WTC11 (cell line): ENCODE measurements around the gene BLVRA. TPM values are rescaled to one million over a fixed set of nuclear protein-coding genes. Genes with fewer than 3 reads are reported as not detected.

Experiments
- ATAC-seq: fragments of 200-7000 bp; cut with Tn5 transposase; 2 replicates; pipeline ENCODE4 v1.10.0; 2021; ENCODE audit warnings: mild to moderate bottlenecking, moderate library complexity
- CTCF ChIA-PET: fragments of 300-600 bp; sonication (Branson Sonifier 250); formaldehyde crosslinking; loops from one replicate; lab custom pipeline; 2021; ENCODE audit warnings: antibody characterized with exemption; lab: Charles Lee
- POLR2A ChIA-PET: fragments of 350-600 bp; sonication (Branson Sonifier 250); formaldehyde crosslinking; loops from one replicate; lab custom pipeline; 2021; ENCODE audit warnings: antibody characterized with exemption; lab: Charles Lee
- DNase-seq: peaks from one replicate; pipeline ENCODE4 v3.0.0; 2021; ENCODE audit warnings: low spot score
- H3K27ac Mint-ChIP-seq: 2 replicates; pipeline ENCODE4 v1.8.0; 2021; ENCODE audit warnings: mixed read lengths
- H3K27me3 Mint-ChIP-seq: 2 replicates; pipeline ENCODE4 v1.8.0; 2021; ENCODE audit warnings: low read depth, mild to moderate bottlenecking, moderate library complexity, mixed read lengths
- H3K36me3 Mint-ChIP-seq: 2 replicates; pipeline ENCODE4 v1.8.0; 2021; ENCODE audit warnings: mixed read lengths
- H3K4me1 Mint-ChIP-seq: 2 replicates; pipeline ENCODE4 v1.8.0; 2022; ENCODE audit warnings: mixed read lengths
- H3K4me3 Mint-ChIP-seq: 2 replicates; pipeline ENCODE4 v1.8.0; 2021; ENCODE audit warnings: mild to moderate bottlenecking, moderate library complexity, mixed read lengths
- H3K9me3 Mint-ChIP-seq: 2 replicates; pipeline ENCODE4 v1.8.0; 2021; ENCODE audit warnings: mixed read lengths
- GRHL2 ChIP-seq: fragments of 250-450 bp; sonication (Bioruptor Pico); IDR thresholded peaks from 2 replicates; pipeline ENCODE4 v1.8.0; 2022; ENCODE audit warnings: mild to moderate bottlenecking, moderate library complexity; ENCODE audit not compliant: insufficient replicate concordance, severe bottlenecking
- MXD4 ChIP-seq: fragments of 250-450 bp; sonication (Bioruptor Pico); IDR thresholded peaks from 2 replicates; pipeline ENCODE4 v1.8.0; 2021; ENCODE audit warnings: mild to moderate bottlenecking, moderate library complexity, borderline replicate concordance
- NFYB ChIP-seq: sonication (generic); formaldehyde crosslinking; conservative IDR thresholded peaks from 2 replicates; pipeline ENCODE4 v1.8.0; 2022; ENCODE audit warnings: low read depth, missing genetic modification reagents
- NR2C2 ChIP-seq: sonication (generic); formaldehyde crosslinking; IDR thresholded peaks from 2 replicates; pipeline ENCODE4 v1.8.0; 2022; ENCODE audit warnings: mild to moderate bottlenecking, missing genetic modification reagents
- RELA ChIP-seq: sonication (generic); formaldehyde crosslinking; IDR thresholded peaks from 2 replicates; pipeline ENCODE4 v1.8.1; 2022; ENCODE audit warnings: missing genetic modification reagents, mild to moderate bottlenecking, borderline replicate concordance
- SMAD4 ChIP-seq: sonication (generic); formaldehyde crosslinking; IDR thresholded peaks from 2 replicates; pipeline ENCODE4 v1.8.0; 2022; ENCODE audit warnings: mild to moderate bottlenecking, missing genetic modification reagents
- SOX15 ChIP-seq: fragments of 250-450 bp; sonication (Bioruptor Pico); IDR thresholded peaks from 2 replicates; pipeline ENCODE4 v1.9.0; 2021; ENCODE audit warnings: mild to moderate bottlenecking
- SP1 ChIP-seq: sonication (generic); formaldehyde crosslinking; conservative IDR thresholded peaks from 2 replicates; pipeline ENCODE4 v1.8.1; 2022; ENCODE audit warnings: missing genetic modification reagents
- TEAD4 ChIP-seq: sonication (generic); formaldehyde crosslinking; IDR thresholded peaks from 2 replicates; pipeline ENCODE4 v1.8.0; 2022; ENCODE audit warnings: mild to moderate bottlenecking, missing genetic modification reagents
- TP53 ChIP-seq: sonication (generic); formaldehyde crosslinking; IDR thresholded peaks from 2 replicates; pipeline ENCODE4 v1.8.1; 2023; ENCODE audit warnings: mild to moderate bottlenecking, missing genetic modification reagents
- ZBTB21 ChIP-seq: sonication (generic); formaldehyde crosslinking; IDR thresholded peaks from 2 replicates; pipeline ENCODE4 v1.8.1; 2023; ENCODE audit warnings: mild to moderate bottlenecking, missing genetic modification reagents, borderline replicate concordance
- ZNF121 ChIP-seq: sonication (generic); formaldehyde crosslinking; IDR thresholded peaks from 2 replicates; pipeline ENCODE4 v1.8.0; 2023; ENCODE audit warnings: missing genetic modification reagents
- ZNF232 ChIP-seq: sonication (generic); formaldehyde crosslinking; IDR thresholded peaks from 2 replicates; pipeline ENCODE4 v1.8.0; 2022; ENCODE audit warnings: mild to moderate bottlenecking, missing genetic modification reagents
- total RNA-seq: library from RNA; stranded (reverse); gene quantifications from 3 replicates; pipeline ENCODE4 v1.2.3, GENCODE V29; 2021
- TF ChIP-seq, protein P1 (sequence below): sonication (generic); formaldehyde crosslinking; conservative IDR thresholded peaks from 2 replicates; pipeline ENCODE4 v1.8.1; 2023; ENCODE audit warnings: mild to moderate bottlenecking, low read depth, missing genetic modification reagents, moderate library complexity
- TF ChIP-seq, protein P2 (sequence below): sonication (generic); formaldehyde crosslinking; IDR thresholded peaks from 2 replicates; pipeline ENCODE4 v1.8.0; 2023; ENCODE audit warnings: mild to moderate bottlenecking, missing genetic modification reagents
- TF ChIP-seq, protein P3 (sequence below): sonication (generic); formaldehyde crosslinking; conservative IDR thresholded peaks from 2 replicates; pipeline ENCODE4 v1.8.1; 2022; ENCODE audit warnings: mild to moderate bottlenecking, missing genetic modification reagents
- TF ChIP-seq, protein P4 (sequence below): sonication (generic); formaldehyde crosslinking; IDR thresholded peaks from 2 replicates; pipeline ENCODE4 v1.8.1; 2022; ENCODE audit warnings: mild to moderate bottlenecking, missing genetic modification reagents, moderate library complexity, borderline replicate concordance
- TF ChIP-seq, protein P5 (sequence below): sonication (generic); formaldehyde crosslinking; IDR thresholded peaks from 2 replicates; pipeline ENCODE4 v1.8.1; 2022; ENCODE audit warnings: mild to moderate bottlenecking, moderate library complexity, missing genetic modification reagents
- TF ChIP-seq, protein P6 (sequence below): fragments of 250-450 bp; sonication (Bioruptor Pico); IDR thresholded peaks from 2 replicates; pipeline ENCODE4 v2.1.2; 2022; ENCODE audit warnings: mild to moderate bottlenecking, moderate library complexity

The BLVRA gene
- total RNA-seq, 1 experiment from 2014 or later, result 35.5 TPM

DNA sequence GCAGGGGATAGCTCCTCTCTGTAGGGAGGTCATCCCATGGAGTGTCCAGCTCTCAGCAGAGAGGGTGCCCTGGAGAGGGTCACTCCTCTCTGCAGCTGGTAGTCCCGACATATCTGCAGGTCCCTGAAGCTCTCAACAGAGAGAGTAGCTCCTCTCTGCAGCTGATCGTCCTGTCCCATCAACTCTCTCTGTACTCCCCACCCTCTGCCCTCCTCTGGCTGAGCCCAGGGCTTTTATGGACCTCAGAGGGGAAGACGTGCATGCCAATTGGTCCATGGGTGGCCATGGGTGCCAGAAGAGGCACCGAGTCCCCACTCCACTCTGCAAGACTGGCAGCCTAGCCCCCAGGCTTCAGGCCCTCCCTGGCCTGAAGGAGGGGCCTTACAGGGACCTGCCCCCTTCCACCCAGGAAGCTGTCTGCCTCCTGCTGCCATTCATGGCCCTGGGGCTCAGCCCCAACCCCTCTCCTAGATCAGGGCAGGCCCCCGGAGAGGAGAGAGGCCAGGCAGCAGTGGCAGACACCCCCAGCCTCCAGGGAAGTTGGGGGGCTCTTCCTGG lies 9.0 kb upstream of the BLVRA start:
- H3K27ac Mint-ChIP-seq, result no peak overlapping the region
- peaks cover 4% of the 10 kb centered on the region for H3K4me1 Mint-ChIP-seq
- H3K27me3 Mint-ChIP-seq, result peaks cover 4% of the 10 kb centered on the region; the same call in 1 of the 2 replicates
- ChIA-PET POLR2A (no interaction called here), CTCF (interaction anchor here (0.6 to 1.5 kb wide), 3 partner anchors 27 to 167 kb away, joined by 3 to 9 read pairs (median 3); partner anchors contain the start of gene STK17A)
- ATAC-seq, result no peak
- TF ChIP-seq, protein P1, sequence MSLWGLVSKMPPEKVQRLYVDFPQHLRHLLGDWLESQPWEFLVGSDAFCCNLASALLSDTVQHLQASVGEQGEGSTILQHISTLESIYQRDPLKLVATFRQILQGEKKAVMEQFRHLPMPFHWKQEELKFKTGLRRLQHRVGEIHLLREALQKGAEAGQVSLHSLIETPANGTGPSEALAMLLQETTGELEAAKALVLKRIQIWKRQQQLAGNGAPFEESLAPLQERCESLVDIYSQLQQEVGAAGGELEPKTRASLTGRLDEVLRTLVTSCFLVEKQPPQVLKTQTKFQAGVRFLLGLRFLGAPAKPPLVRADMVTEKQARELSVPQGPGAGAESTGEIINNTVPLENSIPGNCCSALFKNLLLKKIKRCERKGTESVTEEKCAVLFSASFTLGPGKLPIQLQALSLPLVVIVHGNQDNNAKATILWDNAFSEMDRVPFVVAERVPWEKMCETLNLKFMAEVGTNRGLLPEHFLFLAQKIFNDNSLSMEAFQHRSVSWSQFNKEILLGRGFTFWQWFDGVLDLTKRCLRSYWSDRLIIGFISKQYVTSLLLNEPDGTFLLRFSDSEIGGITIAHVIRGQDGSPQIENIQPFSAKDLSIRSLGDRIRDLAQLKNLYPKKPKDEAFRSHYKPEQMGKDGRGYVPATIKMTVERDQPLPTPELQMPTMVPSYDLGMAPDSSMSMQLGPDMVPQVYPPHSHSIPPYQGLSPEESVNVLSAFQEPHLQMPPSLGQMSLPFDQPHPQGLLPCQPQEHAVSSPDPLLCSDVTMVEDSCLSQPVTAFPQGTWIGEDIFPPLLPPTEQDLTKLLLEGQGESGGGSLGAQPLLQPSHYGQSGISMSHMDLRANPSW (CRISPR knock-in tag), result no peak
- TF ChIP-seq, protein P2, sequence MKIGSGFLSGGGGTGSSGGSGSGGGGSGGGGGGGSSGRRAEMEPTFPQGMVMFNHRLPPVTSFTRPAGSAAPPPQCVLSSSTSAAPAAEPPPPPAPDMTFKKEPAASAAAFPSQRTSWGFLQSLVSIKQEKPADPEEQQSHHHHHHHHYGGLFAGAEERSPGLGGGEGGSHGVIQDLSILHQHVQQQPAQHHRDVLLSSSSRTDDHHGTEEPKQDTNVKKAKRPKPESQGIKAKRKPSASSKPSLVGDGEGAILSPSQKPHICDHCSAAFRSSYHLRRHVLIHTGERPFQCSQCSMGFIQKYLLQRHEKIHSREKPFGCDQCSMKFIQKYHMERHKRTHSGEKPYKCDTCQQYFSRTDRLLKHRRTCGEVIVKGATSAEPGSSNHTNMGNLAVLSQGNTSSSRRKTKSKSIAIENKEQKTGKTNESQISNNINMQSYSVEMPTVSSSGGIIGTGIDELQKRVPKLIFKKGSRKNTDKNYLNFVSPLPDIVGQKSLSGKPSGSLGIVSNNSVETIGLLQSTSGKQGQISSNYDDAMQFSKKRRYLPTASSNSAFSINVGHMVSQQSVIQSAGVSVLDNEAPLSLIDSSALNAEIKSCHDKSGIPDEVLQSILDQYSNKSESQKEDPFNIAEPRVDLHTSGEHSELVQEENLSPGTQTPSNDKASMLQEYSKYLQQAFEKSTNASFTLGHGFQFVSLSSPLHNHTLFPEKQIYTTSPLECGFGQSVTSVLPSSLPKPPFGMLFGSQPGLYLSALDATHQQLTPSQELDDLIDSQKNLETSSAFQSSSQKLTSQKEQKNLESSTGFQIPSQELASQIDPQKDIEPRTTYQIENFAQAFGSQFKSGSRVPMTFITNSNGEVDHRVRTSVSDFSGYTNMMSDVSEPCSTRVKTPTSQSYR (CRISPR knock-in tag), result no peak
- TF ChIP-seq, protein P3, sequence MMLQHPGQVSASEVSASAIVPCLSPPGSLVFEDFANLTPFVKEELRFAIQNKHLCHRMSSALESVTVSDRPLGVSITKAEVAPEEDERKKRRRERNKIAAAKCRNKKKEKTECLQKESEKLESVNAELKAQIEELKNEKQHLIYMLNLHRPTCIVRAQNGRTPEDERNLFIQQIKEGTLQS (CRISPR knock-in tag), result no peak
- TF ChIP-seq TP53 (CRISPR knock-in tag), result no peak
- H3K36me3 Mint-ChIP-seq, result no peaks in the 10 kb centered on the region
- H3K9me3 Mint-ChIP-seq, result peaks cover 10% of the 10 kb centered on the region
- H3K4me3 Mint-ChIP-seq, result no peak overlapping the region
- no peak for DNase-seq

DNA sequence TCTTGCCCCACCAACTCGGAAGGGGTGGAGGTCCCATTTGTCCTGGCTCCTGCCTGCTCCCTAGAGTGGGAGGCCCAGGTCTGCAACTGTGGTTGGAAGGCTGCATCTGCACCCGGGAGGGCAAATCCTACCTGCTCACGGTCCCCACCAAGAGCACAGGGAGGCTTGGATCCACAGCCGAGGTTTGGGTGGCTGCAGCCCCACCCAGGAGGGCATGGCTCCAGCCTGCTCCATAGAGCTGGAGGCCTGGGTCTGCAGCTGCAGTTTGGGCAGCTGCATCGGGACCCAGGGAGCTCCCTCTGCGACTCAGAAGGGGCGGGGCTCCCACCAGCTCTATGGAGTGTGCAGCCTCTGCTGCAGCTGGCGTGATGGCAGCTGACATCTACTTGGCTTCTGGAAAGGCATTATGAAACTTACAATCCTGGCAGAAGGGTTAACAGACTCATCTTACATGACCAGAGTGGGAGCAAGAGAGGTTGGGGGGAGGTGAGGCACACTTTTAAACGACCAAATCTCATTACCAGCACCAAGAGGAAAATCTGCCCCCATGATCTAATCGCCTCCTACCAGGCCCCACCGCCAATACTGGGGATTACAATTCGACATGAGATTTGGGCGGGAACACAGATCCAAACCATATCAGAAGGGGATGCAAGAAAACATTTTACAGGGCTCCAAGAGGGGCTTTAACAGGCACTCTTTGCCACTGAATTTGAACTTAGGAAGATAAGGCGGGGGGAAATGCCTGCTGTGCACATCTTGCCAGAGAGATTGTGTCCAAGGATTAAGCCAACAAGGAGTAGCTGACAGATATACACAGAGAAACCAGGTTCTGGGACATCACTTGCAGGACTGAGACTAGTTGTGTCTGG lies 8.2 kb upstream of the BLVRA start:
- Mint-ChIP-seq H3K27me3 (peaks cover 4% of the 10 kb centered on the region; the same call in 1 of the 2 replicates), H3K9me3 (peaks cover 10% of the 10 kb centered on the region), H3K4me1 (peaks cover 4% of the 10 kb centered on the region), H3K4me3 (no peak overlapping the region), H3K36me3 (no peaks in the 10 kb centered on the region), H3K27ac (no peak overlapping the region)
- ATAC-seq (peak; percentile 93), DNase-seq (peak; percentile 41)
- TF ChIP-seq RELA (CRISPR knock-in tag) (peak; percentile 22; the same call in 1 of the 2 replicates), ZBTB21 (CRISPR knock-in tag) (no peak), SP1 (CRISPR knock-in tag) (no peak), SMAD4 (no peak)
- ChIA-PET POLR2A (interaction anchor here (0.6 kb wide), 1 partner anchor 38 kb away, joined by 3 read pairs; no protein-coding TSS in a partner anchor), CTCF (interaction anchor here (0.6 to 1.5 kb wide), 3 partner anchors 88 to 168 kb away, joined by 3 to 9 read pairs (median 4); partner anchors contain the start of gene STK17A)

DNA sequence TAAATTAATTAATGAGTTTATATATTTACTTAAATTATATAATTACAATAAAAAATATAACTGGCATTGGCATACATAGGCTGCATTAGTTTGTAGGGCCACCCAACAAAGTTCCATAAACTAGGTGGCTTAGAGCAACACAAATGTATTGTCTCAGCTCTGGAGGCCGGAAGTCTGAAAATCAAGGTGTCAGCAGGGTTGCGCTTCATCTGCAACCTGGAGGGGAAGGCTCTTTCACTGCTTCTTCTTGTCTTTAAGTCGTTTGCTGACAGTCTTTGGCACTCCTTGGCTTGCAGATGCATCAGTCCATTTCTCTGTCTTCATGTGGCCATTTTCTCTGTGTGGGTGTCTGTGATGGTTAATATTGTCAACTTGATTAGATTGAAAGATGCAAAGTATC lies 6.1 kb upstream of the BLVRA start:
- Mint-ChIP-seq H3K4me3 (no peak overlapping the region), H3K4me1 (peaks cover 6% of the 10 kb centered on the region), H3K36me3 (no peaks in the 10 kb centered on the region), H3K27me3 (peaks cover 15% of the 10 kb centered on the region), H3K9me3 (peaks cover 10% of the 10 kb centered on the region), H3K27ac (no peak overlapping the region)
- ChIA-PET POLR2A (no interaction called here), CTCF (no interaction called here)
- DNase-seq (no peak), ATAC-seq (no peak)
- TF ChIP-seq MXD4 (CRISPR knock-in tag) (no peak), GRHL2 (CRISPR knock-in tag) (no peak), TEAD4 (CRISPR knock-in tag) (no peak), ZNF232 (CRISPR knock-in tag) (no peak), ZNF121 (CRISPR knock-in tag) (no peak), NFYB (no peak), NR2C2 (CRISPR knock-in tag) (no peak), SOX15 (CRISPR knock-in tag) (no peak)
- TF ChIP-seq, protein P4, sequence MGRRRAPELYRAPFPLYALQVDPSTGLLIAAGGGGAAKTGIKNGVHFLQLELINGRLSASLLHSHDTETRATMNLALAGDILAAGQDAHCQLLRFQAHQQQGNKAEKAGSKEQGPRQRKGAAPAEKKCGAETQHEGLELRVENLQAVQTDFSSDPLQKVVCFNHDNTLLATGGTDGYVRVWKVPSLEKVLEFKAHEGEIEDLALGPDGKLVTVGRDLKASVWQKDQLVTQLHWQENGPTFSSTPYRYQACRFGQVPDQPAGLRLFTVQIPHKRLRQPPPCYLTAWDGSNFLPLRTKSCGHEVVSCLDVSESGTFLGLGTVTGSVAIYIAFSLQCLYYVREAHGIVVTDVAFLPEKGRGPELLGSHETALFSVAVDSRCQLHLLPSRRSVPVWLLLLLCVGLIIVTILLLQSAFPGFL (CRISPR knock-in tag), result no peak
- TF ChIP-seq, protein P5, sequence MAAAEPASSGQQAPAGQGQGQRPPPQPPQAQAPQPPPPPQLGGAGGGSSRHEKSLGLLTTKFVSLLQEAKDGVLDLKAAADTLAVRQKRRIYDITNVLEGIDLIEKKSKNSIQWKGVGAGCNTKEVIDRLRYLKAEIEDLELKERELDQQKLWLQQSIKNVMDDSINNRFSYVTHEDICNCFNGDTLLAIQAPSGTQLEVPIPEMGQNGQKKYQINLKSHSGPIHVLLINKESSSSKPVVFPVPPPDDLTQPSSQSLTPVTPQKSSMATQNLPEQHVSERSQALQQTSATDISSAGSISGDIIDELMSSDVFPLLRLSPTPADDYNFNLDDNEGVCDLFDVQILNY (CRISPR knock-in tag), result no peak
- TF ChIP-seq, protein P6, sequence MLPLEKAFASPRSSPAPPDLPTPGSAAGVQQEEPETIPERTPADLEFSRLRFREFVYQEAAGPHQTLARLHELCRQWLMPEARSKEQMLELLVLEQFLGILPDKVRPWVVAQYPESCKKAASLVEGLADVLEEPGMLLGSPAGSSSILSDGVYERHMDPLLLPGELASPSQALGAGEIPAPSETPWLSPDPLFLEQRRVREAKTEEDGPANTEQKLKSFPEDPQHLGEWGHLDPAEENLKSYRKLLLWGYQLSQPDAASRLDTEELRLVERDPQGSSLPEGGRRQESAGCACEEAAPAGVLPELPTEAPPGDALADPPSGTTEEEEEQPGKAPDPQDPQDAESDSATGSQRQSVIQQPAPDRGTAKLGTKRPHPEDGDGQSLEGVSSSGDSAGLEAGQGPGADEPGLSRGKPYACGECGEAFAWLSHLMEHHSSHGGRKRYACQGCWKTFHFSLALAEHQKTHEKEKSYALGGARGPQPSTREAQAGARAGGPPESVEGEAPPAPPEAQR (CRISPR knock-in tag), result no peak
